Endodermal cell (in vitro differentiated cells): ENCODE measurements around the gene ATRNL1. TPM values are rescaled to one million over a fixed set of nuclear protein-coding genes. Genes with fewer than 3 reads are reported as not detected.

ENCODE experiments used
- DNase-seq: peaks from one replicate; pipeline ENCODE4 v3.0.0-alpha.2; 2017
- H3K27ac ChIP-seq: 2 replicates; pipeline ENCODE4 v1.5.1; 2013; ENCODE audit warnings: mild to moderate bottlenecking, low read depth, low read length, moderate library complexity
- H3K27me3 ChIP-seq: 2 replicates; pipeline ENCODE4 v1.6.1; 2013; ENCODE audit warnings: mild to moderate bottlenecking, low read length, moderate library complexity; ENCODE audit not compliant: insufficient read depth, control insufficient read depth, poor library complexity, severe bottlenecking
- H3K36me3 ChIP-seq: 2 replicates; pipeline ENCODE4 v1.7.0; 2013; ENCODE audit warnings: mild to moderate bottlenecking, low read length, moderate library complexity; ENCODE audit not compliant: control insufficient read depth, insufficient read depth
- H3K4me1 ChIP-seq: one replicate; pipeline ENCODE4 v1.7.0; 2013; ENCODE audit warnings: low read length; ENCODE audit not compliant: control insufficient read depth, insufficient read depth
- H3K4me3 ChIP-seq: 2 replicates; pipeline ENCODE4 v1.5.1; 2013; ENCODE audit warnings: mild to moderate bottlenecking, low read length, moderate library complexity
- H3K9ac ChIP-seq: 2 replicates; pipeline ENCODE4 v1.6.1; 2013; ENCODE audit warnings: mild to moderate bottlenecking, low read length, moderate library complexity; ENCODE audit not compliant: poor library complexity, severe bottlenecking; ENCODE audit errors: extremely low read depth
- H3K9me3 ChIP-seq: 2 replicates; pipeline ENCODE4 v1.6.1; 2013; ENCODE audit warnings: mild to moderate bottlenecking, low read length, moderate library complexity; ENCODE audit not compliant: control insufficient read depth
- H3K27ac Mint-ChIP-seq: 2 replicates; pipeline ENCODE4 v1.8.0; 2020; ENCODE audit warnings: mixed read lengths
- H3K27me3 Mint-ChIP-seq: 2 replicates; pipeline ENCODE4 v1.8.0; 2021; ENCODE audit warnings: mild to moderate bottlenecking, mixed read lengths; ENCODE audit not compliant: insufficient read depth
- H3K36me3 Mint-ChIP-seq: 2 replicates; pipeline ENCODE4 v1.8.0; 2020; ENCODE audit warnings: low read depth, mixed read lengths
- H3K4me1 Mint-ChIP-seq: 2 replicates; pipeline ENCODE4 v1.8.0; 2020; ENCODE audit warnings: mixed read lengths
- H3K4me3 Mint-ChIP-seq: 2 replicates; pipeline ENCODE4 v1.8.0; 2020; ENCODE audit warnings: mild to moderate bottlenecking, moderate library complexity, mixed read lengths
- H3K9me3 Mint-ChIP-seq: 2 replicates; pipeline ENCODE4 v1.8.0; 2020; ENCODE audit warnings: mild to moderate bottlenecking, mixed read lengths
- CTCF ChIP-seq: fragments of 200-600 bp; sonication (generic); conservative IDR thresholded peaks from 2 replicates; pipeline ENCODE4 v1.5.0; 2021; ENCODE audit warnings: antibody characterized with exemption, mild to moderate bottlenecking
- WGBS, 2 experiments: methylation state at CpG; one replicate each; pipeline versions ENCODE4 v1.1.5 to v1.1.7; 2013; ENCODE audit warnings: missing lambda C conversion rate in 2 of 2, mixed read lengths in 1 of 2; ENCODE audit not compliant: insufficient coverage in 1 of 2, insufficient read length in 1 of 2; 5-methylcytosine and 5-hydroxymethylcytosine counted together
- total RNA-seq, 2 donors: library from RNA; stranded (reverse); fragmentation: NEBNext Ultra II Directional in 1 of 2; extraction: Animal tissue kit (Norgen Biotek cat#: 25700) in 1 of 2; gene quantifications; 2 replicates in 1 of 2; 3 replicates in 1 of 2; pipeline ENCODE4 v1.2.1, GENCODE V29; 2021

The ATRNL1 gene
- total RNA-seq, 2 donors from 2014 or later: 8.0 to 9.0 TPM

- Histone ChIP-seq H3K9ac (no peak overlapping the region), H3K4me1 (peaks cover 4% of the 10 kb centered on the region), H3K4me3 (no peak overlapping the region), H3K27me3 (no peaks in the 10 kb centered on the region), H3K27ac (no peak overlapping the region), H3K9me3 (no peaks in the 10 kb centered on the region), H3K36me3 (no peaks in the 10 kb centered on the region)
- no peaks in the 10 kb centered on the region for H3K36me3 Mint-ChIP-seq
- no peak overlapping the region for H3K27ac Mint-ChIP-seq
- no peak for TF ChIP-seq CTCF
- 71% methylated on average over 2 of the region's 2 CpGs; no CpG with 5 or more reads in 1 of the 2 experiments for WGBS, 2 experiments
- no peaks in the 10 kb centered on the region for H3K27me3 Mint-ChIP-seq
- H3K4me1 Mint-ChIP-seq: peaks cover 13% of the 10 kb centered on the region
- no peak overlapping the region for H3K4me3 Mint-ChIP-seq
- no peak for DNase-seq
- H3K9me3 Mint-ChIP-seq: no peaks in the 10 kb centered on the region
Measured at GRCh38 chr10:115801992-115802391, 708.8 kb downstream of the ATRNL1 start.

GRCh38 chr10:115802911-115803310 lies 709.7 kb downstream of the ATRNL1 start:
- no peak for DNase-seq

GRCh38 chr10:115814542-115814941 lies 721.4 kb downstream of the ATRNL1 start:
- WGBS, 2 experiments: 48 to 100% methylated on average over 1 to 2 of the region's 2 CpGs
- no peak for DNase-seq
- Histone ChIP-seq H3K9ac (no peak overlapping the region), H3K4me3 (no peak overlapping the region), H3K4me1 (no peaks in the 10 kb centered on the region), H3K9me3 (no peaks in the 10 kb centered on the region), H3K27ac (no peak overlapping the region), H3K36me3 (no peaks in the 10 kb centered on the region), H3K27me3 (no peaks in the 10 kb centered on the region)
- Mint-ChIP-seq H3K36me3 (no peaks in the 10 kb centered on the region), H3K9me3 (peaks cover 6% of the 10 kb centered on the region), H3K27me3 (no peaks in the 10 kb centered on the region), H3K27ac (no peak overlapping the region), H3K4me3 (no peak overlapping the region), H3K4me1 (no peaks in the 10 kb centered on the region)
- no peak for TF ChIP-seq CTCF

More at GRCh38 chr10:115802911-115803310, 709.7 kb downstream of the ATRNL1 start:
- no peaks in the 10 kb centered on the region for H3K36me3 ChIP-seq
- no peak for TF ChIP-seq CTCF
- no peaks in the 10 kb centered on the region for H3K27me3 ChIP-seq
- H3K4me1 Mint-ChIP-seq: peaks cover 13% of the 10 kb centered on the region
- peaks cover 4% of the 10 kb centered on the region for H3K4me1 ChIP-seq
- H3K9me3 Mint-ChIP-seq: no peaks in the 10 kb centered on the region
- no peak overlapping the region for H3K4me3 Mint-ChIP-seq
- H3K27ac ChIP-seq: no peak overlapping the region
- no peaks in the 10 kb centered on the region for H3K27me3 Mint-ChIP-seq
- H3K9me3 ChIP-seq: no peaks in the 10 kb centered on the region
- H3K4me3 ChIP-seq: no peak overlapping the region
- no peaks in the 10 kb centered on the region for H3K36me3 Mint-ChIP-seq
- H3K9ac ChIP-seq: no peak overlapping the region
- no peak overlapping the region for H3K27ac Mint-ChIP-seq
